Stomach (tissue), 9 donors: Measurements from ENCODE around the gene EEA1. TPM values are rescaled to one million over a fixed set of nuclear protein-coding genes. Genes with fewer than 3 reads are reported as not detected.

Experiments
- DNase-seq, 2 donors: peaks; one replicate each; pipeline versions ENCODE4 v3.0.0 to v3.0.0-alpha.2; 2013 to 2019
- H3K27ac ChIP-seq, 5 donors: fragments of 200-600 bp in 4 of 5; sonication (generic) in 4 of 5; one replicate each; pipeline ENCODE4 v1.5.1; 2013 to 2019; ENCODE audit warnings: mild to moderate bottlenecking in 1 of 5, moderate library complexity in 1 of 5
- H3K27me3 ChIP-seq, 3 donors: fragments of 200-600 bp; sonication (generic); one replicate each; pipeline ENCODE4 v1.5.1; 2017 to 2019; ENCODE audit warnings: mixed run types in 1 of 3
- H3K36me3 ChIP-seq, 4 donors: fragments of 200-600 bp; sonication (generic); 1 replicate in 3 of 4; 2 replicates in 1 of 4; pipeline ENCODE4 v1.5.1; 2016 to 2019
- H3K4me1 ChIP-seq, 4 donors: fragments of 200-600 bp; sonication (generic); one replicate each; pipeline ENCODE4 v1.5.1; 2016 to 2019
- H3K4me3 ChIP-seq, 4 donors: fragments of 200-600 bp; sonication (generic) in 3 of 4; one replicate each; pipeline ENCODE4 v1.5.1; 2016 to 2019; ENCODE audit warnings: mild to moderate bottlenecking in 1 of 4
- H3K9me3 ChIP-seq, 4 donors: fragments of 200-600 bp; sonication (generic); one replicate each; pipeline ENCODE4 v1.5.1; 2016 to 2019
- EP300 ChIP-seq: sonication (generic); formaldehyde crosslinking; IDR thresholded peaks from one replicate; pipeline ENCODE4 v1.6.1; 2017; ENCODE audit warnings: antibody characterized with exemption
- POLR2A ChIP-seq, 4 donors: fragments of 450-650 bp; IDR thresholded peaks; one replicate each; pipeline ENCODE4 v1.6.1; 2016; ENCODE audit warnings: antibody characterized with exemption in 4 of 4, control low read depth in 2 of 4, mild to moderate bottlenecking in 1 of 4, moderate library complexity in 1 of 4
- POLR2AphosphoS5 ChIP-seq, 3 donors: sonication (generic); formaldehyde crosslinking; IDR thresholded peaks; one replicate each; pipeline ENCODE4 v1.6.1; 2016; ENCODE audit warnings: antibody characterized with exemption in 3 of 3
- WGBS, 5 donors: extraction: QIAGEN DNeasy Blood & Tissue Kit in 3 of 5; methylation state at CpG; one replicate each; pipeline versions ENCODE4 v1.1.5 to v1.1.7; 2013 to 2018; 5-methylcytosine and 5-hydroxymethylcytosine counted together
- intact Hi-C: fragments of 100-400 bp; cut with DNase I; formaldehyde crosslinking; loops from one replicate; pipeline ENCODE4 v1.15.1; 2023; ENCODE audit warnings: low total_unique reads
- polyA plus RNA-seq, 3 donors: library from polyadenylated mRNA; stranded (reverse); fragments of 200-250 nt; gene quantifications; one replicate each; pipeline ENCODE4 v1.2.3, GENCODE V29; 2013
- total RNA-seq, 5 donors: library from RNA; depleted of rRNA; stranded (reverse); fragments of >200 nt; gene quantifications; one replicate each; pipeline versions ENCODE4 v1.1.0 to v1.2.3, GENCODE V29; 2014 to 2016
- TF ChIP-seq, protein P1 (sequence below), 7 experiments: fragments of 450-650 bp in 4 of 7; fragments of 200-600 bp in 3 of 7; sonication (generic) in 3 of 7; IDR thresholded peaks; one replicate each; pipeline ENCODE4 v1.5.1; 2016 to 2019; ENCODE audit warnings: antibody characterized with exemption in 7 of 7, control low read depth in 2 of 7, mild to moderate bottlenecking in 1 of 7
- donor health status: healthy with polysubstance abuse.
- donor health status: Bipolar disorder and iron deficiency.
- donor health status: healthy.

Gene EEA1
- total and polyA plus RNA-seq, 8 donors = 2.0 to 24.2 (median 10.8) TPM

DNA sequence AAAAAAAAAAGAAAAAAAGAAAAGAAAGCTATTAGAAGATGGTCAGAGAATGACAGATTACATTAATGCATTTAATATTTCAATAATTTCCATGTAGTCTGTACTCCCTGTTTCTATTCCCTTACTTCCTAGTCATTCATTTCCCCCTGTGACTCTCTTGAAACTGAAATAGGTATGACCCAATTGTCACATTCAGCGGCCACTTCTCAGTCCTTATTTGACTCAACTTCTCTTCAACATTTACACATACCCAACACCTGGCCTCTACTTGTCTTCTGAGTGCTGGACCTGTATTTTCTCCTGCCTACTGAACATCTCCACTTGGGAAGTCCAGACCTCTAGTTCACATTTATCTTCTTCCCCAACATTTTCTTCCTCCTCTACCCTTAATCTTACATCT, 7.2 kb downstream of the EEA1 start:
- H3K27me3 ChIP-seq = no peaks in the 10 kb centered on the region
- DNase-seq = no peak
- H3K36me3 ChIP-seq = no peaks in the 10 kb centered on the region
- WGBS, 5 donors = 76 to 90% (median 87%) methylated on average over 1 of the region's 1 CpG
- TF ChIP-seq EP300 = no peak
- TF ChIP-seq POLR2AphosphoS5 (IDR thresholded peaks at IDR 0.05) = no peak
- TF ChIP-seq, protein P1, sequence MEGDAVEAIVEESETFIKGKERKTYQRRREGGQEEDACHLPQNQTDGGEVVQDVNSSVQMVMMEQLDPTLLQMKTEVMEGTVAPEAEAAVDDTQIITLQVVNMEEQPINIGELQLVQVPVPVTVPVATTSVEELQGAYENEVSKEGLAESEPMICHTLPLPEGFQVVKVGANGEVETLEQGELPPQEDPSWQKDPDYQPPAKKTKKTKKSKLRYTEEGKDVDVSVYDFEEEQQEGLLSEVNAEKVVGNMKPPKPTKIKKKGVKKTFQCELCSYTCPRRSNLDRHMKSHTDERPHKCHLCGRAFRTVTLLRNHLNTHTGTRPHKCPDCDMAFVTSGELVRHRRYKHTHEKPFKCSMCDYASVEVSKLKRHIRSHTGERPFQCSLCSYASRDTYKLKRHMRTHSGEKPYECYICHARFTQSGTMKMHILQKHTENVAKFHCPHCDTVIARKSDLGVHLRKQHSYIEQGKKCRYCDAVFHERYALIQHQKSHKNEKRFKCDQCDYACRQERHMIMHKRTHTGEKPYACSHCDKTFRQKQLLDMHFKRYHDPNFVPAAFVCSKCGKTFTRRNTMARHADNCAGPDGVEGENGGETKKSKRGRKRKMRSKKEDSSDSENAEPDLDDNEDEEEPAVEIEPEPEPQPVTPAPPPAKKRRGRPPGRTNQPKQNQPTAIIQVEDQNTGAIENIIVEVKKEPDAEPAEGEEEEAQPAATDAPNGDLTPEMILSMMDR (IDR thresholded peaks at IDR 0.05) = no peak
- TF ChIP-seq POLR2A (IDR thresholded peaks at IDR 0.05) = no peak
- peaks cover 3 to 34% (median 16%) of the 10 kb centered on the region in 4 donors for H3K4me1 ChIP-seq
- H3K9me3 ChIP-seq = no peaks in the 10 kb centered on the region
- intact Hi-C loops = no loop called here
- H3K4me3 ChIP-seq = no peak overlapping the region
- H3K27ac ChIP-seq = no peak overlapping the region

GRCh38 chr12:92915365-92915764, 13.7 kb downstream of the EEA1 start:
- Histone ChIP-seq H3K4me1 (peaks cover 0 to 6% (median 1%) of the 10 kb centered on the region in 4 donors), H3K9me3 (no peaks in the 10 kb centered on the region), H3K27ac (no peak overlapping the region), H3K4me3 (no peak overlapping the region), H3K36me3 (peaks cover 0 to 3% (median 0%) of the 10 kb centered on the region in 4 donors), H3K27me3 (no peaks in the 10 kb centered on the region)
- intact Hi-C loops = no loop called here
- no peak for DNase-seq
- WGBS, 5 donors = 81 to 91% (median 84%) methylated on average over 2 of the region's 2 CpGs
- TF ChIP-seq POLR2A (IDR thresholded peaks at IDR 0.05) = no peak
- TF ChIP-seq, protein P1 (IDR thresholded peaks at IDR 0.05) = no peak
- no peak for TF ChIP-seq POLR2AphosphoS5 (IDR thresholded peaks at IDR 0.05)
- no peak for TF ChIP-seq EP300

GRCh38 chr12:92914170-92914569, 14.9 kb downstream of the EEA1 start:
- no peaks in the 10 kb centered on the region for H3K27me3 ChIP-seq
- no peak for DNase-seq
- H3K36me3 ChIP-seq = peaks cover 0 to 3% (median 0%) of the 10 kb centered on the region in 4 donors
- H3K4me3 ChIP-seq = no peak overlapping the region
- H3K9me3 ChIP-seq = peaks cover 0 to 5% (median 2%) of the 10 kb centered on the region in 4 donors
- intact Hi-C loops = no loop called here
- TF ChIP-seq, protein P1 (IDR thresholded peaks at IDR 0.05) = no peak
- TF ChIP-seq EP300 = no peak
- no peak for TF ChIP-seq POLR2AphosphoS5 (IDR thresholded peaks at IDR 0.05)
- TF ChIP-seq POLR2A (IDR thresholded peaks at IDR 0.05) = no peak
- peaks cover 0 to 6% (median 1%) of the 10 kb centered on the region in 4 donors for H3K4me1 ChIP-seq
- WGBS, 5 donors = 82 to 93% (median 86%) methylated on average over 4 of the region's 4 CpGs
- no peak overlapping the region for H3K27ac ChIP-seq

GRCh38 chr12:92912672-92913071, 16.4 kb downstream of the EEA1 start:
- intact Hi-C loops = no loop called here
- H3K4me1 ChIP-seq = peaks cover 0 to 6% (median 1%) of the 10 kb centered on the region in 4 donors
- H3K27ac ChIP-seq = no peak overlapping the region
- peaks cover 0 to 11% (median 5%) of the 10 kb centered on the region in 4 donors for H3K9me3 ChIP-seq
- no peak overlapping the region for H3K4me3 ChIP-seq
- 92 to 98% (median 97%) methylated on average over 2 of the region's 2 CpGs for WGBS, 5 donors
- DNase-seq = no peak
- H3K27me3 ChIP-seq = no peaks in the 10 kb centered on the region
- peaks cover 0 to 3% (median 0%) of the 10 kb centered on the region in 4 donors for H3K36me3 ChIP-seq
- TF ChIP-seq EP300 = no peak
- no peak for TF ChIP-seq POLR2AphosphoS5 (IDR thresholded peaks at IDR 0.05)
- TF ChIP-seq, protein P1 (IDR thresholded peaks at IDR 0.05) = no peak
- no peak for TF ChIP-seq POLR2A (IDR thresholded peaks at IDR 0.05)
